Heart right ventricle (tissue), 16 donors: Measurements from ENCODE around the gene FLT4. TPM values are rescaled to one million over a fixed set of nuclear protein-coding genes. Genes with fewer than 3 reads are reported as not detected.

Experiments
- ATAC-seq, 8 donors: fragments of 200-7000 bp; cut with Tn5 transposase; one replicate each; pipeline ENCODE4 v1.9.1; 2020; ENCODE audit warnings: mild to moderate bottlenecking in 8 of 8, moderate library complexity in 8 of 8, moderate number of reproducible peaks in 1 of 8
- DNase-seq, 2 donors: peaks; one replicate each; pipeline ENCODE4 v3.0.0-alpha.2; 2020
- H3K27ac ChIP-seq, 10 donors: fragments of 200-600 bp; sonication (generic) in 2 of 10; one replicate each; pipeline versions ENCODE4 v1.5.0 to v1.8.0; 2020 to 2022; ENCODE audit warnings: mild to moderate bottlenecking in 3 of 10
- H3K27me3 ChIP-seq, 7 donors: fragments of 200-600 bp; one replicate each; pipeline ENCODE4 v1.8.0; 2021 to 2022; ENCODE audit warnings: mild to moderate bottlenecking in 2 of 7
- H3K36me3 ChIP-seq, 9 donors: fragments of 200-600 bp; sonication (generic) in 1 of 9; one replicate each; pipeline versions ENCODE4 v1.5.0 to v1.8.0; 2020 to 2022; ENCODE audit warnings: mild to moderate bottlenecking in 2 of 9
- H3K4me1 ChIP-seq, 9 donors: fragments of 200-600 bp; sonication (generic) in 1 of 9; one replicate each; pipeline versions ENCODE4 v1.5.0 to v1.8.0; 2020 to 2022; ENCODE audit warnings: mild to moderate bottlenecking in 4 of 9
- H3K4me3 ChIP-seq, 10 donors: fragments of 200-600 bp; sonication (generic) in 2 of 10; one replicate each; pipeline versions ENCODE4 v1.5.0 to v1.8.0; 2020 to 2022; ENCODE audit warnings: mild to moderate bottlenecking in 7 of 10, moderate library complexity in 2 of 10
- H3K9me3 ChIP-seq, 11 donors: fragments of 200-600 bp in 10 of 11; sonication (generic) in 2 of 11; one replicate each; pipeline versions ENCODE4 v1.5.0 to v1.8.0; 2013 to 2022; ENCODE audit warnings: mild to moderate bottlenecking in 2 of 11, control low read depth in 1 of 11, moderate library complexity in 1 of 11
- WGBS, 2 donors: extraction: QIAGEN DNeasy Blood & Tissue Kit; methylation state at CpG; one replicate each; pipeline ENCODE4 v1.1.7; 2013; ENCODE audit warnings: inconsistent platforms in 1 of 2; 5-methylcytosine and 5-hydroxymethylcytosine counted together
- intact Hi-C, 10 donors: fragments of 100-400 bp; cut with DNase I; formaldehyde crosslinking; loops; one replicate each; pipeline versions ENCODE4 v1.11.1 to v1.14.2; 2022
- polyA plus RNA-seq, 2 donors: library from polyadenylated mRNA; stranded (reverse); fragments of 200-250 nt; gene quantifications; one replicate each; pipeline ENCODE4 v1.2.3, GENCODE V29; 2013
- total RNA-seq, 10 donors: library from RNA; stranded (reverse); fragmentation: NEBNext Ultra II Directional in 3 of 10; extraction: Animal tissue kit (Norgen Biotek cat#: 25700) in 3 of 10; gene quantifications; one replicate each; pipeline versions ENCODE4 v1.2.1 to v1.2.4, GENCODE V29; 2021 to 2023
- TF ChIP-seq, protein P1 (sequence below), 9 donors: fragments of 200-600 bp; sonication (generic) in 2 of 9; IDR thresholded peaks; one replicate each; pipeline versions ENCODE4 v1.5.0 to v1.8.0; 2021 to 2022; ENCODE audit warnings: antibody characterized with exemption in 9 of 9, mild to moderate bottlenecking in 5 of 9, moderate library complexity in 1 of 9
- donor health status: Arrhythmogenic right ventricular cardiomyopathy.
- donor health status: ischemic (EF 13 %, LVEDD 7.1; RV severe dilation, severe dysfunction).
- donor health status: healthy with polysubstance abuse.
- donor health status: DM: no; HTN: yes; CAD: no.
- donor health status: DM: no; HTN: no; CAD: no.
- donor health status: ischemic (EF 25% LVEDD 6.9; RV normal size, moderate dysfunction).
- donor health status: ischemic (EF 25% LVEDD 5.7; RV mildly dilated, moderate dysfunction).
- donor health status: healthy.
- donor health status: DM: yes; HTN: yes; CAD: no.
- donor health status: Ischemic cardiomyopathy.
- donor health status: ischemic (EF 35%, LVEDD 5.7; RV mildly dilated, moderate dysfunction).
- donor health status: nonischemic (EF 11% LVEDD 7.7; RV severe dilation, severe dysfunction).
- donor health status: DM: yes; HTN: yes; CAD: no.
- donor health status: PGD.
- donor health status: ischemic (EF 29% LVEDD 5.4; RV normal size, mild dysfunction).
- donor health status: nonischemic (EF 23%, LVEDD 6.1; RV moderate dilation, normal function).

The FLT4 gene
- total and polyA plus RNA-seq, 12 donors: 3.8 to 10.8 (median 6.3) TPM

DNA sequence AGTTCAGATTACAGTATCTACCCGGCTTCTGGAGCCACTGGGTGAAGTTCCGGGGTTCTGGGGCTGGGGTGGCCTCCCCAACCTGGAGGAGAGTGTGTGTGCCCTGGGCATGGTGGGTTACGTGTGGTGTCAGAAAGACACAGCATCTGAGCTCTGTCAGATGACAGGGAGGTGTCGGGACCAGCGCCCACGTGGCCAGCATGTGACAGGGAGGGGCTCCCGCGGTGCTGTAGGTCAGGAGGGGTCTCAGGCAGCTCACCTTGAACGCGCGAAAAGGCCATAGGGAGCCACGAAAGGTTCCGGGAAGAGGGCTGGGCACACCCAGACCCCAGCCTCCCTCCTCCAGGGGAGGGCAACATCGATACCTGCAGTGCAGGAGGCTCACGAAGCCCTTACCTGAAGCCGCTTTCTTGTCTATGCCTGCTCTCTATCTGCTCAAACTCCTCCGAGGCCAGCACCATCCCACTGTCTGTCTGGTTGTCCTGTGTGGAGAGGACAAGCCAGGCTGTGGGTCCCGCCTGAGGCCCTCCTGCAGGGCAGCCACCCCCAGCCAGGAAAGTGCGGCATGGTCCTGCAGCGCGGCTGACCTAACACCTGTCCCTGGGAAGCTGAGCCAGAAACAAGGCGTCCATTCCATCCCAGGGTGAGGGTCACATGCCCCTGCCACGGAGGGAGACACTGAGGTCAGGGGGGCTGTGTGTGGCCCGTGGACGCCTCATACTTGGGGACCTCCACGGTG is 40.7 kb downstream of the FLT4 start:
- DNase-seq: peak in 1 of 2 donors; percentile 5
- no peak for ATAC-seq
- no peaks in the 10 kb centered on the region for H3K4me1 ChIP-seq
- intact Hi-C loops: no loop called here
- no peak overlapping the region for H3K27ac ChIP-seq
- WGBS, 2 donors: 90% methylated on average over 26 of the region's 26 CpGs
- no peak overlapping the region for H3K4me3 ChIP-seq
- TF ChIP-seq, protein P1, sequence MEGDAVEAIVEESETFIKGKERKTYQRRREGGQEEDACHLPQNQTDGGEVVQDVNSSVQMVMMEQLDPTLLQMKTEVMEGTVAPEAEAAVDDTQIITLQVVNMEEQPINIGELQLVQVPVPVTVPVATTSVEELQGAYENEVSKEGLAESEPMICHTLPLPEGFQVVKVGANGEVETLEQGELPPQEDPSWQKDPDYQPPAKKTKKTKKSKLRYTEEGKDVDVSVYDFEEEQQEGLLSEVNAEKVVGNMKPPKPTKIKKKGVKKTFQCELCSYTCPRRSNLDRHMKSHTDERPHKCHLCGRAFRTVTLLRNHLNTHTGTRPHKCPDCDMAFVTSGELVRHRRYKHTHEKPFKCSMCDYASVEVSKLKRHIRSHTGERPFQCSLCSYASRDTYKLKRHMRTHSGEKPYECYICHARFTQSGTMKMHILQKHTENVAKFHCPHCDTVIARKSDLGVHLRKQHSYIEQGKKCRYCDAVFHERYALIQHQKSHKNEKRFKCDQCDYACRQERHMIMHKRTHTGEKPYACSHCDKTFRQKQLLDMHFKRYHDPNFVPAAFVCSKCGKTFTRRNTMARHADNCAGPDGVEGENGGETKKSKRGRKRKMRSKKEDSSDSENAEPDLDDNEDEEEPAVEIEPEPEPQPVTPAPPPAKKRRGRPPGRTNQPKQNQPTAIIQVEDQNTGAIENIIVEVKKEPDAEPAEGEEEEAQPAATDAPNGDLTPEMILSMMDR (IDR thresholded peaks at IDR 0.05): no peak
- H3K9me3 ChIP-seq: no peaks in the 10 kb centered on the region
- H3K27me3 ChIP-seq: peaks cover 0 to 14% (median 0%) of the 10 kb centered on the region in 7 donors
- peaks cover 0 to 22% (median 0%) of the 10 kb centered on the region in 9 donors for H3K36me3 ChIP-seq

DNA sequence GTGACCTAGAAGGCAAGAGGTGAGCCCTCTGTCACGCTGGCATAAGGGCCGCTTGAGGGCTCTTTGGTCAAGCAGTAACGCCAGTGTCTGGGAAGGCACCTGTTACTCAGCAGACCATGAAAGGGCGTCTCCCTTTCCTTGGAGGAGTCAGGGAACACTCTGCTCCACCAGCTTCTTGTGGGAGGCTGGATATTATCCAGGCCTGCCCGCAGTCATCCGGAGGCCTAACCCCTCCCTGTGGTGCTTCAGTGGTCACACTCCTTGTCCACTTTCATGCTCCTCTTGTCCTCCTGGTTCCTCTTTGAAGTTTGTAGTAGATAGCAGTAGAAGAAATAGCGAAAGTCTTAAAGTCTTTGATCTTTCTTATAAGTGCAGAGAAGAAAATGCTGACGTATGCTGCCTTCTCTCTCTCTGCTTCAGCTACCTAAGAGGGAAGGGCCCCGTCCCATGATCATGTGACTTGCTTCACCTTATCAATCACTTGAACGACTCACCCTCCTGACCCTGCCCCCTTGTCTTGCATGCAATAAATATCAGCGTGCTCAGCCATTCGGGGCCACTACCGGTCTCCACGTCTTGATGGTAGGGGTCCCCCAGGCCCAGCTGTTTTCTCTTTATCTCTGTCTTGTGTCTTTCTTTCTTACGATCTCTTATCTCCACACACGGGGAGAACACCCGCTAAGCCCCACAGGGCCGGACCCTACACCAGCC is 41.4 kb downstream of the FLT4 start:
- Histone ChIP-seq H3K36me3 (peaks cover 0 to 22% (median 0%) of the 10 kb centered on the region in 9 donors), H3K4me1 (no peaks in the 10 kb centered on the region), H3K27ac (no peak overlapping the region), H3K9me3 (no peaks in the 10 kb centered on the region), H3K4me3 (no peak overlapping the region), H3K27me3 (peaks cover 0 to 14% (median 0%) of the 10 kb centered on the region in 7 donors)
- DNase-seq (no peak), ATAC-seq (no peak)
- WGBS, 2 donors: 55 to 65% methylated on average over 18 of the region's 18 CpGs
- intact Hi-C loops: no loop called here
- TF ChIP-seq, protein P1 (IDR thresholded peaks at IDR 0.05): no peak

DNA sequence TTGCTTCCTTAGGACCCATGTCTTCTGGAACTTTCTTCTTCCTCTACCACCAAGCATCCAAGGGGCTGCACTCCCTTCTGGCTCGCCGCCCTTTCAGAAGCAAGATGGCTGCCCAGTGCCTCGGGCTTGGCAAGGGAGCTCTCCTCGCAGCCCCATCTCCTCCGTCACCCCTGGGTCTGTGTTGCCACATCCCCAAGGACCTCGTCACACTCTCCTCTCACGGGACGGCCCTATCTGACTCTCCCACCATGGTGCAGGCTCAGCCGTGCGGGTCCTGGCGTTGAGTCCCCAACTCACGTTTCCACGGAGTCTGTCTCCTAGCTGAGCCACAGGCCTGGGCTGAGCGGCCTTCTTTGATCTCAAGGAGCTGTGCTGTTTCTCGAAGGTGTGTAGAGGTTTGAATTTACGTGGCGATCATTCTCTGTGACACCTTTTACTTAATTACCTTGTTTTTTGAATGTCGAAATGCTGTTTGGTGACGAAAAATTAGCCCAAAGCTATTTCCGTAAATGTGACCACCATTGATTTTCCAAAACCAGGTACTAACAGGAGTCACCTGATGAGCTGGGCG is 43.1 kb downstream of the FLT4 start:
- TF ChIP-seq, protein P1 (IDR thresholded peaks at IDR 0.05): no peak
- no peak for ATAC-seq
- Histone ChIP-seq H3K9me3 (no peaks in the 10 kb centered on the region), H3K4me1 (no peaks in the 10 kb centered on the region), H3K27ac (no peak overlapping the region), H3K4me3 (no peak overlapping the region), H3K27me3 (peaks cover 0 to 14% (median 0%) of the 10 kb centered on the region in 7 donors), H3K36me3 (peaks cover 0 to 13% (median 0%) of the 10 kb centered on the region in 9 donors)
- WGBS, 2 donors: 84% methylated on average over 21 of the region's 21 CpGs
- intact Hi-C loops: no loop called here
- peak in 1 of 2 donors; percentile 5 for DNase-seq

DNA sequence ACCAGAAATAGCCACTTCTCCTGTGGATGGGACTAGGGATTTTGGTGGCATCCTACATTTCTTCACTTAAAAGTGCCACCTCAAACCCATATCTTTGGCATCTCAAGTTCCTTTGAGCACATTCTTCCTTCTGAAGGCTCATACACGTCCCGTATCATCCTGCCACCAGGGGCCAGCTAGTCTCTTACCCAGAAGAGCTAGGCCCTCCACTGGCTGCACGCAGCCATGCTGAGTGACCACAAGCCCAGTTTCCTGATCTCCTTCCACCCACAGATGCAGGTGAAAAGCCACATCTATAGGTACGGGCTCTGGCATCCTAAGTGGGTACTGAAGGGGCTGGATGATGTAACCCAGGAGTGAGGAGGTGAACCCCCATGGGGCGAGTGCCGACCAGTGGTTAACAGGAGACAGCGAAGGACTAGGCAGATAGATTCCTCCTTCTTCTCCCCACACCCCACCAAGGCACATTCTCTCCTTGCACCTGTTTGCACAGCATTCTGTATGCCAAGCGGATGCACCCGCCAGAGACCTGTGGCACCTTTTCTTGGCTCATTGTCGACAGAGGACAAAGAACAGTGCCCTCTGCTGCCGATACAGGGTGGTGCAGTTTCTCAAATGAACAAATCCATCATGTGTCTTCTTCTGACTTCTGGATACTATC is 43.7 kb downstream of the FLT4 start:
- peaks cover 0 to 14% (median 0%) of the 10 kb centered on the region in 7 donors for H3K27me3 ChIP-seq
- 59% methylated on average over 11 of the region's 11 CpGs for WGBS, 2 donors
- no peak overlapping the region for H3K4me3 ChIP-seq
- peaks cover 0 to 13% (median 0%) of the 10 kb centered on the region in 9 donors for H3K36me3 ChIP-seq
- H3K27ac ChIP-seq: no peak overlapping the region
- DNase-seq (peak in 1 of 2 donors; percentile 8), ATAC-seq (no peak)
- H3K4me1 ChIP-seq: no peaks in the 10 kb centered on the region
- H3K9me3 ChIP-seq: no peaks in the 10 kb centered on the region
- TF ChIP-seq, protein P1 (IDR thresholded peaks at IDR 0.05): peak in 8 of 9 donors; percentile 40 to 76 (median 61)
- intact Hi-C loops: no loop called here
